A673 (cell line): ENCODE results near the gene LRCOL1.

Source experiments
- EZH2 ChIP-seq: fragments of 200-600 bp; sonication (generic); IDR thresholded peaks from 2 replicates; pipeline ENCODE4 v1.6.1; 2017; ENCODE audit warnings: borderline replicate concordance, low read depth, mild to moderate bottlenecking, mixed read lengths, antibody characterized with exemption, low read length; ENCODE audit not compliant: poor library complexity, severe bottlenecking
- TF ChIP-seq, protein P1 (sequence below): fragments of 300-800, 200-600 bp; sonication (generic); conservative IDR thresholded peaks from 2 replicates; pipeline ENCODE4 v1.5.1; 2017; ENCODE audit warnings: low read depth, mild to moderate bottlenecking, antibody characterized with exemption, low read length, moderate library complexity, mixed read lengths

DNA sequence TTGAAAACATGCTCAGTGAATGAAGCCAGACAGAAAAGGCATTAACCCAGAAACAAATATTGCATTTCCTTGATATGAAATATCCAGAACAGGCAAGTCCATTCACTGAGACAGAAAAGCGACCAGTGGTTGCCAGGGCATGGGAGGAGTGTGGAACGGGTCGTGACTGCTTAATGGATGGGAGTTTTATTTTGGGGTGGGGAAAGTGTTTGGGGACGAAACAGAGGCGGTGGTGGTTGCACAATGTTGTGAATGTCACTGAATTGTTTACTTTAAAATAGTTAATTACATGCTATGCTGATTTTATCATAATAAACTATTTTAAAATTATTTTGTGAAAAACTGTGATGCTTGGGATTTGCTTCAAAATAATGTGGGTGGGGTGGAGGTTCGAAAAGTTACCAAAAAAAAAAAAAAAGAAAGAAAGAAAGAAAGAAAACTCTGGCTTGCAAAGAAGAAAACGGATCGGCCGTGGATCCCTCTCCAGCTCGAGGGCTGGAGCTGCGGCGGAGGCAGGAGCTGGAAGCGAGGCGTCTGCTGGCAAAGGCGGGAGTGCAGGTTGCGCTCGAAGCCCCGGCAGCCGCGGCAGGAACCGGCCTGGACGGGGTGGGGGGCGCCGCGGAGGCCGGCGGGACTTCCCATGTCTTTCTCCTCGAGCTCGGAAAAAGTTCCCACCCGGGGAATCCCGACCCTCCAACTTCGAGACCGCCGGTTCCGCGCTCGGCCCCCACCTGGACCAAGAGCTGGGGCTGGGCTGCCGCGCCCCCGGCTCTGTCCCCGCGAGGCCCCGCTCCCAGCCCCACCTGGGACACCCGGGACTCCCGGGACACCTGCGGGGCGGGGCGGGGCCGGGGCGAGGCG, 7.7 kb upstream of the LRCOL1 start:
- no peak for TF ChIP-seq EZH2
- TF ChIP-seq, protein P1, sequence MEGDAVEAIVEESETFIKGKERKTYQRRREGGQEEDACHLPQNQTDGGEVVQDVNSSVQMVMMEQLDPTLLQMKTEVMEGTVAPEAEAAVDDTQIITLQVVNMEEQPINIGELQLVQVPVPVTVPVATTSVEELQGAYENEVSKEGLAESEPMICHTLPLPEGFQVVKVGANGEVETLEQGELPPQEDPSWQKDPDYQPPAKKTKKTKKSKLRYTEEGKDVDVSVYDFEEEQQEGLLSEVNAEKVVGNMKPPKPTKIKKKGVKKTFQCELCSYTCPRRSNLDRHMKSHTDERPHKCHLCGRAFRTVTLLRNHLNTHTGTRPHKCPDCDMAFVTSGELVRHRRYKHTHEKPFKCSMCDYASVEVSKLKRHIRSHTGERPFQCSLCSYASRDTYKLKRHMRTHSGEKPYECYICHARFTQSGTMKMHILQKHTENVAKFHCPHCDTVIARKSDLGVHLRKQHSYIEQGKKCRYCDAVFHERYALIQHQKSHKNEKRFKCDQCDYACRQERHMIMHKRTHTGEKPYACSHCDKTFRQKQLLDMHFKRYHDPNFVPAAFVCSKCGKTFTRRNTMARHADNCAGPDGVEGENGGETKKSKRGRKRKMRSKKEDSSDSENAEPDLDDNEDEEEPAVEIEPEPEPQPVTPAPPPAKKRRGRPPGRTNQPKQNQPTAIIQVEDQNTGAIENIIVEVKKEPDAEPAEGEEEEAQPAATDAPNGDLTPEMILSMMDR = no peak
